ENCODE data around the gene ZNF662. TPM values are rescaled to one million over a fixed set of nuclear protein-coding genes. Genes with fewer than 3 reads are reported as not detected.

The ZNF662 gene
- total RNA-seq, 4 donors from 2014 or later: 4.3 to 18.2 (median 10.3) TPM

DNA sequence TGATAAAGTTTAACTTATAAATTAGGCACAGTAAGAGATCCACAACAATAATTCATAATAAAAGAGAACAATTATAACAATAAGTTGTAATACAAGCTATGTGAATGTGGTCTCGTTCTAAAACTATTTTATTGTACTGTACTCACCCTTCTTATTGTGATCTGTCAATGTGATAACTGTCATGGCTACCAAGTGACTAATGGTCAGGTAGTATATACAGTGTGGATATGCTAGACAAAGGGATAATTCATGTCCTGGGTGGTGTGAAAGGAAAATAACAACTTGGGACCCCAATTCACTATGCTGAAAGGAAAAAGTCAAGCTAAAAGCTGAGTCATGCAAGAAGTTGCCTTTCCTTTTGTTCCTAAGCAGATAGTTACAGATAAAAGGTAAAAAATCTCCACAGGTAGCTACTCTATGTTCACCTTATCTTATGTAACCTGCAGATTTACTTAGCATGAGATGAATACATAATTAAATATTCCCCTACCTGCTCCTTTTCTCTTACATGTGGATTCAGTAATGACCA is 19.6 kb upstream of the ZNF662 start:
- H3K36me3 ChIP-seq: no peaks in the 10 kb centered on the region
- TF ChIP-seq POLR2AphosphoS5 (IDR thresholded peaks at IDR 0.05) (no peak), POLR2A (IDR thresholded peaks at IDR 0.05) (no peak), EP300 (IDR thresholded peaks at IDR 0.05) (no peak)
- TF ChIP-seq, protein P1, sequence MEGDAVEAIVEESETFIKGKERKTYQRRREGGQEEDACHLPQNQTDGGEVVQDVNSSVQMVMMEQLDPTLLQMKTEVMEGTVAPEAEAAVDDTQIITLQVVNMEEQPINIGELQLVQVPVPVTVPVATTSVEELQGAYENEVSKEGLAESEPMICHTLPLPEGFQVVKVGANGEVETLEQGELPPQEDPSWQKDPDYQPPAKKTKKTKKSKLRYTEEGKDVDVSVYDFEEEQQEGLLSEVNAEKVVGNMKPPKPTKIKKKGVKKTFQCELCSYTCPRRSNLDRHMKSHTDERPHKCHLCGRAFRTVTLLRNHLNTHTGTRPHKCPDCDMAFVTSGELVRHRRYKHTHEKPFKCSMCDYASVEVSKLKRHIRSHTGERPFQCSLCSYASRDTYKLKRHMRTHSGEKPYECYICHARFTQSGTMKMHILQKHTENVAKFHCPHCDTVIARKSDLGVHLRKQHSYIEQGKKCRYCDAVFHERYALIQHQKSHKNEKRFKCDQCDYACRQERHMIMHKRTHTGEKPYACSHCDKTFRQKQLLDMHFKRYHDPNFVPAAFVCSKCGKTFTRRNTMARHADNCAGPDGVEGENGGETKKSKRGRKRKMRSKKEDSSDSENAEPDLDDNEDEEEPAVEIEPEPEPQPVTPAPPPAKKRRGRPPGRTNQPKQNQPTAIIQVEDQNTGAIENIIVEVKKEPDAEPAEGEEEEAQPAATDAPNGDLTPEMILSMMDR (IDR thresholded peaks at IDR 0.05): no peak
- 82% methylated on average over 1 of the region's 1 CpG; no CpG with 5 or more reads in 1 of the 2 donors for WGBS, 2 donors (ENCODE audit: low coverage in 1 of 2)

DNA sequence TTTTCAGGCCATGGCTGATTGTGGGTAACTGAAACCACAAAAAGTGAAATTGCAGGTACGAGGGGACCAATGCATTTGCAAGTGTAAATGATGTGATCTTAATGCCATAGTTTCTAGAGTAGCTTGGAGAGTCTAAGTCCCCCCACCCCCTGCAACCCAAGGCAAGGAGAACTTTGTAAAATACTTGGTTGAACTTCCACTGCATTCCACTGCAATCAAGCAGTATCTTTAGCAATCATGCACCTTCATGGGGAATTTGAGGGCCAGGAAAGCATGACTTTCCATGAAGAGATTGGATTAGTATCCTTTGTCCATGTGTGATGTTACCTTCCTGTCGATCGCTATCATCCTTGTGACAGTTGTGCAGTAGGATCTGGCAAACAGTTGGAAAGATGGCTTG is 18.9 kb upstream of the ZNF662 start:
- TF ChIP-seq EP300 (IDR thresholded peaks at IDR 0.05): no peak
- no peak for TF ChIP-seq POLR2AphosphoS5 (IDR thresholded peaks at IDR 0.05)
- TF ChIP-seq, protein P1 (IDR thresholded peaks at IDR 0.05): no peak
- TF ChIP-seq POLR2A (IDR thresholded peaks at IDR 0.05): no peak
- no peaks in the 10 kb centered on the region for H3K36me3 ChIP-seq
- no peak overlapping the region for H3K4me3 ChIP-seq
- H3K9me3 ChIP-seq: no peaks in the 10 kb centered on the region
- WGBS, 2 donors (ENCODE audit: low coverage in 1 of 2): 76% methylated on average over 3 of the region's 3 CpGs; no CpG with 5 or more reads in 1 of the 2 donors
- no peaks in the 10 kb centered on the region for H3K27me3 ChIP-seq
- H3K4me1 ChIP-seq: no peaks in the 10 kb centered on the region
- no peak for ATAC-seq
- no peak overlapping the region for H3K27ac ChIP-seq

More for the DNA sequence above, 19.6 kb upstream of the ZNF662 start:
- H3K4me3 ChIP-seq: no peak overlapping the region
- no peak for ATAC-seq
- H3K27me3 ChIP-seq: no peaks in the 10 kb centered on the region
- H3K4me1 ChIP-seq: peaks cover 0 to 3% (median 0%) of the 10 kb centered on the region in 3 donors
- no peak overlapping the region for H3K27ac ChIP-seq
- no peaks in the 10 kb centered on the region for H3K9me3 ChIP-seq

DNA sequence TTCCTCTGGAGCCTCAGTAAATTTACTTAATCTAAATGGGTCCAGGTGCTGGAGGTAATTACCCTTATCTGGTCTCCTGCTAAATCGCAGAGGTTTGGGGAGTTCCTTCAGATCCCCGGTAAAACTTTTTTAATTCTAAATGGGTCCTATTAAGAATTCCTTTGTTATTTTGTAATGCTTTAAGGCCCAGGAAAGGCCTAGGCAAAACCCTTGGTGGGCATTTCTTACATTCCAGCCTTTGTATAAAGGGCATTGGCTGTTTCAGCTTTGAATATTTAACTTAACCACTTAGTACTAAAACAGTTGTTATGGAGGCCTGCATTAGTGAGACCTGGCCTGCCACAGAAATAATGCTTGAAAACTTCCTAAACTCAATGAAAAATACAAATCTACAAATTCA is 14.9 kb upstream of the ZNF662 start:
- Histone ChIP-seq H3K9me3 (no peaks in the 10 kb centered on the region), H3K4me1 (no peaks in the 10 kb centered on the region), H3K36me3 (no peaks in the 10 kb centered on the region), H3K27me3 (no peaks in the 10 kb centered on the region), H3K27ac (no peak overlapping the region), H3K4me3 (no peak overlapping the region)
- no peak for ATAC-seq
- TF ChIP-seq POLR2A (IDR thresholded peaks at IDR 0.05) (no peak), EP300 (IDR thresholded peaks at IDR 0.05) (no peak), POLR2AphosphoS5 (IDR thresholded peaks at IDR 0.05) (no peak)
- TF ChIP-seq, protein P1 (IDR thresholded peaks at IDR 0.05): no peak
- 37 to 90% methylated on average over 2 of the region's 2 CpGs for WGBS, 2 donors (ENCODE audit: low coverage in 1 of 2)

DNA sequence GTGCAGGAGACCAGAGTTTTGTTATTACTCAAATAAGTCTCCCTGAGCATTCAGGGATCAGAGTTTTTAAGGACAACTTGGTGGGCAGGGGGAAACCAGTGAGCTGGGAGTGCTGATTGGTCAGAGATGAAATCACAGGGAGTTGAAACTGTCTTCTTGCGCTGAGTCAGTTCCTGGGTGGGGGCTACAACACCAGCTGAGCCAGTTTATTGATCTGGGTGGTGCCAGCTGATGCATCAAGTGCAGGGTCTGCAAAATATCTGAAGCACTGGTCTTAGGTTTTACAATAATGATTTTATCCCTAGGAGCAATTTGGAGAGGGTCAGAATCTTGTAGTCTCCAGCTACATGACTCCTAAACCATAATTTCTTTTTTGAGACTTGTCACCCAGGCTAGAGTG is 13.8 kb upstream of the ZNF662 start:
- H3K9me3 ChIP-seq: no peaks in the 10 kb centered on the region
- no peak overlapping the region for H3K4me3 ChIP-seq
- no peaks in the 10 kb centered on the region for H3K36me3 ChIP-seq
- H3K27ac ChIP-seq: no peak overlapping the region
- TF ChIP-seq, protein P1 (IDR thresholded peaks at IDR 0.05): no peak
- no peak for TF ChIP-seq POLR2A (IDR thresholded peaks at IDR 0.05)
- TF ChIP-seq POLR2AphosphoS5 (IDR thresholded peaks at IDR 0.05): no peak
- TF ChIP-seq EP300 (IDR thresholded peaks at IDR 0.05): no peak
- no peaks in the 10 kb centered on the region for H3K4me1 ChIP-seq
- no peaks in the 10 kb centered on the region for H3K27me3 ChIP-seq
- 80% methylated on average over 1 of the region's 1 CpG for WGBS, 2 donors (ENCODE audit: low coverage in 1 of 2)
- ATAC-seq: no peak

DNA sequence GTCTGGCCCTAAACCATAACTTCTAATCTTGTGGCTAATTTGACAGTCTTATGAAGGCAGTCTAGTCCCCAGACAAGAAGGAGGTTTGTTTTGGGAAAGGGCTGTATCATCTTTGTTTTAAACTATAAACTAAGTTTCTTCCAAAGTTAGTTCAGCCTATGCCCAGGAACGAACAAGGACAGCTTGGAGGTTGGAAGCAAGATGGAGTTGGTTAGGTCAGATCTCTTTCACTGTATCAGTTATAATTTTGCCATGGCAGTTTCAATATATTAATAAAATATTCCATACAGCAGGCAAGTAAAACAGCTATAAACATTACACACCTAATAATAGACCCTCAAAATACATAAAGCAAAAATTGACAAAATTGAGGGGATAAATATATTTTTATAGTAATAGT is 13.1 kb upstream of the ZNF662 start:
- no peak for ATAC-seq
- Histone ChIP-seq H3K4me3 (no peak overlapping the region), H3K4me1 (no peaks in the 10 kb centered on the region), H3K27me3 (no peaks in the 10 kb centered on the region), H3K9me3 (no peaks in the 10 kb centered on the region), H3K36me3 (no peaks in the 10 kb centered on the region), H3K27ac (no peak overlapping the region)
- whole genome bisulfite sequencing, 2 donors (ENCODE audit: low coverage in 1 of 2): 69 to 85% methylated on average over 1 of the region's 1 CpG
- TF ChIP-seq POLR2AphosphoS5 (IDR thresholded peaks at IDR 0.05): no peak
- TF ChIP-seq, protein P1 (IDR thresholded peaks at IDR 0.05): no peak
- TF ChIP-seq EP300 (IDR thresholded peaks at IDR 0.05): no peak
- TF ChIP-seq POLR2A (IDR thresholded peaks at IDR 0.05): no peak

Data from gastroesophageal sphincter (tissue), 4 donors.